CD4-positive, alpha-beta T cell treated with Interleukin-21 for 1 hour (primary cell): ENCODE data around the gene CCDC149.

Experiments used
- DNase-seq: peaks from one replicate; pipeline ENCODE4 v3.0.0-alpha.2; 2020

The CCDC149 gene

GRCh38 chr4:24799196-24799543 lies 113.7 kb downstream of the CCDC149 start:
- DNase-seq: no peak

DNA sequence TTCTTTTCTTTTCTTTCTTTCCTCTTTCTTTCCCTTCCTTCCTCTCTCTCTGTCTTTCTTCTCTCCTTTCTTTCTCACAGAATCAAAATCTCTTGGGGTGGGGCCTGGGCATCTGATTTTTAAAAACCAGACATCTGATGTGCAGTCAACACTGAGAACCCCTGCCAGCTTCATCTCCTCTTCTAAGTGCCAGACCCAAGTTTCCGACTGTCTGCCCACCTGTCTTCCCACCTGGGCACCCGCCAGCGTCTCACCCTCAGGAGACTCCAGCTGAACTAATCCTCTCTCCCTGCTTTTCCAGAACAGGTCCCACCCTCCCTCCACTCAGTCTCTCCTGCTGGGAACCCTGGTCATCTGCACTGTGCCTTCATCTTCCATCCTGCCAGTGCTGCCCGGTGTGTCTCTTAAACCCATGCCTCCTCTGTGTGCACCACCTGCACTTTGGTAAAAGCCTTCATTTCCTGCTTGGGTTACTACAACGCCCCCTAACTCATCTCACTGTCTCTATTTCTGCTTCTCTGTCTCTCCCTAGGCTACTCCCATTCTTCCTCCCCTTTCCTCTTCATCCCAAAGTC lies 114.7 kb downstream of the CCDC149 start:
- DNase-seq: no peak

- DNase-seq: no peak
Observed at GRCh38 chr4:24796620-24797019, 116.2 kb downstream of the CCDC149 start.

- DNase-seq: no peak
Observed at GRCh38 chr4:24795666-24796381, 117.0 kb downstream of the CCDC149 start.

DNA sequence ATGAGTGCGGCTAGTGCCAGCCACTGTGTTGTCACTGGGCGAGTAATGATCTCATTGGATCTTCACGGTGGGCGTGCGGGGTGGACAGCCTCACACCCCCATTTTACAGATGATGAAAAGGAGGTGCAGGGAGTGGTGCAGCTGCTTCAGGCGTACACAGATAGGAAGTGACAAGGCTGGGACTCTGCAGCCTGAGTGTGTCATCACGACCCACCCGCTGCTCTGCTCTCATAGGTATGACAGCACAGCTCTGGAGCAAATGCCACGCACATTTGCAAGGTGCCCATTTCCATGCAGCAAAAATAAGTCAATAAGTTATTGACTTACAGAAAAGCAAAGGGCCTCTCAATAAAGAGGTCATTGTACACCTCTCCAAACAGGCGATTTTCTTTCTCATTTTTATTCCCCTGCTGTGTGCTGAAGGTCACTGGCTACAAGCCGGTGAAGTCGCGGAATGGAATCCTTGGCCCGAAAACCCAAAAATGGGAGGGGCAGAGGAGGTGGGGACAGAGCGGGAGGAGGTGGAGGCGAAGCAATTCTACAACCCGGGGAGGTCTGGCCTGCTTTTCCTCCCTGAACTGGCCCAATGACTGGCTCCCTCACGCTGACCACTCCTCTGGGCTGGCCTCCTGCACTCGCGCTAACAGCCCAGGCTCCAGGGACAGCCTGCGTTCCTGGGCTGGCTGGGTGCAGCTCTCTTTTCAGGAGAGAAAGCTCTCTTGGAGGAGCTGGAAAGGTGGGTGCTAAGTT lies 117.8 kb downstream of the CCDC149 start, which contains the start of gene SOD3:
Gene SOD3, plus strand, starts transcription at position 658 of the 750 bp plus-strand sequence. CDS start 3,949 bp downstream, outside the sequence.
- DNase-seq: no peak

GRCh38 chr4:24794480-24794879 lies 118.4 kb downstream of the CCDC149 start:
- DNase-seq: no peak

GRCh38 chr4:24794051-24794450 lies 118.8 kb downstream of the CCDC149 start:
- DNase-seq: no peak

GRCh38 chr4:24793219-24794005 lies 119.4 kb downstream of the CCDC149 start:
- no peak for DNase-seq

- no peak for DNase-seq
Observed at GRCh38 chr4:24792552-24792951, 120.3 kb downstream of the CCDC149 start.

GRCh38 chr4:24791043-24791442 lies 121.8 kb downstream of the CCDC149 start:
- no peak for DNase-seq

DNA sequence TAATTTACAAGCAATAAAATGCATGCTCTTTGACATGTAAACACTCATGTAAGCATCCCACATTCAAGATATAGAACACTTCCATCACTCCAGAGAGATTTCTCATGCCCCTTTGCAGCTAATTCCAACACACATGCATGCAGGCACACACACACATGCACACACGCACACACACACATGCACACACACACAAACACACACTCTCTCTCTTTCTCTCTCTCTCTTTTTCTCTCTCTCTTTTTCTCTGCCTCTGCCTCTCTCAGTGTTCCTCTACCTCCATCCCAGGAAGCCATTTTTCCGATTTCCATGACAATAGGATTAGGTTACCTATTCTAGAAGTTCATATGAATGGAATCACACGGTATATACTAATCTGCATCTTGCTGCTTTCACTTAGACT lies 129.3 kb downstream of the CCDC149 start:
- DNase-seq: no peak

DNA sequence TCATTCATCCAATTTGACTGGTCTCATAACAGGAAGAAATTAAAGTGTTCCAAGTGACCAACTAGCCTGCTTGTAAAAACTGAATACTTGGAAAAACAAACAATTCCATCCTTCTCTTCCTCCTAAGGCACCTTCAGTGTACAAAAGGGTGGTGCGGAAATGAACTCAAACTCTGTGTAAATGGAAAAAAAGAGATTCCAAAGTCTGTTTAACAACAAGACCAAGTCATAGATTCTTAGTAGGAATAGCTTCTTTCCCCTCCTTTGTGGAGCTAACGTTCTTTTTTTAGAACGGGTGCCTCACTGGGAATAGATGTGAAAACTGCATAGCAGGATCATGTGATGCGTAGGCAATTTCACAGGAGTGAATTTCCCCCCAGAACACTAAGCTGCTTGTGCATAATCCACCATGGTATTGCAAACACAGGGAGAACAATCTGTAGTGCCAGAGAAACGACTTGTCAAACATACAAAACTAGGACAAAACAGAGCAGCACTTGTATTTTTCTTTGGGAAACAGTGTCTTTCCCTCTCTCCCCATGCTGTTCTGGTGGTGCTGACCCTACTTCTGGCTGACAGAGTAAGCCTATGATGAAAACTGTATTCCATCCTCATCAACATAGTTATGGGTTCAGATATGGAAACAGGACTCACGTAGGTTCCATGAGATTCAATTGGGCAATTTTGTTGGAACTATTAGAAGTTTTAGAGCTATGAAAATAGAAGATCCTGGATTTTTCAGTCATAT lies 130.7 kb downstream of the CCDC149 start:
- no peak for DNase-seq

DNA sequence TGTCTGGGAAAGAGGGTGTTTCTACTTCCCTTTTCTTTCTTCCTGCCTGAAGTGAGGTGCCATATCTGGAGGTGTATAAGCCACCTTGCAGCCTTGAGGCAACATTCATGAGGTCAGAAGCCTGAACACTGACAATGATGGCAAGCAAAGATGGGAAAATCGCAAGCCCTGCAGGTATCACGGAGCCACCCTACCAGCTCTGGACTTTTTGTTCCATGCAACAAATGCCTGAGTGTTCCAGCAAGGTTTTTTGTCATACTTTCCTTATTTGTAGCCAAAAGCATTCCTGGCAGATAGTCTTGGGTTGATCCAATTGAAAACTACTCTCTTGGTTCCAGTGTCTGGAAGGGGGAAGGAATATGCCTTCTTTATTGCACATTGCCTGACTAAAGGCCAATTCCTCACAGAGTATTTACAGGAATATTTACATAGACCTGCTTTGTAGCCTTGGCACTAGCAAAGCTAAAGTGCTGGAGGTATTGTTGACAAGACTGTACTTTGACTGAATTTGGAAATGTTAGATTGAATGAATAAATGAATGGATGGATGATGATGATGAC lies 131.8 kb downstream of the CCDC149 start:
- no peak for DNase-seq

- DNase-seq: no peak
Observed at GRCh38 chr4:24778464-24779225, 134.2 kb downstream of the CCDC149 start.

- DNase-seq: no peak
Observed at GRCh38 chr4:24777536-24778463, 135.0 kb downstream of the CCDC149 start.

DNA sequence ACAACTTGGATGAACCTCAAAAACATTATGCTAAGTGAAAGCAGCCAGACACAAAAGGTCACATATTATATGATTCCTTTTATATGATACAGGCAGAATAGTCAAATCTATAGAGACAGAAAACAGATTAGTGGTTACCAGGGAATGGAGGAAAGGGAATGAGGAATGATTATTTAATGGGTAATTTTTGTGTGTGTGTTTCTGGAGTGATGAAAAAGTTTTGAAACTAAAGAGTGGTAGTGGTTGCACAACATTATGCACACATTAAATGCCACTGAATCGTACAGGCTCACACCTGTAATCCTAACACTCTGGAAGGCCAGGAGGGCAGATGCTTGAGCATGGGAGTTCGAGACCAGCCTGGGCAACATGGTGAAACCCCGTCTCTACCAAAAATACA lies 137.1 kb downstream of the CCDC149 start:
- DNase-seq: no peak

- DNase-seq: no peak
Observed at GRCh38 chr4:24775032-24775605, 137.7 kb downstream of the CCDC149 start.

GRCh38 chr4:24774452-24774851 lies 138.4 kb downstream of the CCDC149 start:
- DNase-seq: no peak

- DNase-seq: no peak
Observed at GRCh38 chr4:24772952-24773351, 139.9 kb downstream of the CCDC149 start.
